Epidermal melanocyte (primary cell): Measurements from ENCODE around the gene PPM1J.
"Not testable (repeated sequence)": the region's sequence is repeated elsewhere in the genome, so short reads cannot be mapped to it uniquely, and the experiment has no call there.

Experiments
- DNase-seq: peaks from one replicate; pipeline ENCODE4 v3.0.0; 2011; ENCODE audit warnings: low spot score; ENCODE audit not compliant: insufficient read length

Gene PPM1J

GRCh38 chr1:112721966-112722524 is 6.9 kb upstream of the PPM1J start:
- no peak for DNase-seq

DNA sequence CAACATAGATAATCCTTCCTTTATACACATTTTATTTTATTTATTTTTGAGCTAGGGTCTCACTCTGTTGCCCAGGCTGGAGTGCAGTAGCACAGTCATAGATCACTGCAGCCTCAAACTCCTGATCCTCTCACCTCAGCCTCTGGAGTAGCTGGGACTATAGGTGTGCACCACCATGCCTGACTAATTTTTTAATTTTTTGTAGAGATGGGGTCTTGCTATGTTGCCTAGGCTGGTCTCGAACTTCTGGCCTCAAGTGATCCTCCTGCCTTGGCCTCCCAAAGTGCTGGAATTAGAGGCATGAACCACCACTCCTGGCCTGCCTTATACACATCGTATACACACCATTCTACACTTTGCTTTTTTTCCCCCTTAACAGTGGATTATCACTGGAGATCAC is 6.2 kb upstream of the PPM1J start:
- DNase-seq: not testable (repeated sequence)

- DNase-seq: no peak
Observed at GRCh38 chr1:112720800-112721199, 5.7 kb upstream of the PPM1J start.

- DNase-seq: no peak
Observed at GRCh38 chr1:112719706-112720105, 4.6 kb upstream of the PPM1J start.

- DNase-seq: peak; percentile 76
Observed at GRCh38 chr1:112718691-112719418, 3.7 kb upstream of the PPM1J start.

DNA sequence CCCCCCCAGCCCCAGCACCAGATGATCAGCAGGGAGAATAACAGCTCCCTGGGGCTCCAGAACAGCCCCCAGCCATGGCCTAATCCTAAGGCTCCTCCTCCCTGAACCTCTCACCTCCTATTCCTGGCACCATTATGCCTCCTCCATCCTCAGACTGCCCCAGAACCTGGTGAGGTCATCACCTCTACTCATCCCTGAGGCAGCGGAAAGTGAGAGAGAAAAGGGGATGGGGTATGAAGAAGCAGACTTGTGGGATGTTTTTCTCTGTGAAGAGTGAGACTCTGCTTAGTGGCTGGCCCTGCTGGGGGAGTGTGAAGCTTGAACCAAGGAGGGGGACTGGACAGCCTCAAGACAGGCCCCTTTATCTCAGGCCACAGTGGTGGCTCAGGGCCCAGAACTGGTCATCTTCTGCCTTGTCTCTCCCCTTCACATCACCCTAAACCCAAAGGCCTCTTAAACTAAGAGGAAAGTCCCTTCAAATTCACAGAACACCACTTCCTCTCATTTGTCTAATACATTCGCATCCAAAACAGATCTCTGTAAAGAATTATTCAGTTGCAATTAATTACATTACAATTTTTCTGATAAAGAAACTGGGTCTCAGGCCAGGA is 2.2 kb upstream of the PPM1J start:
- DNase-seq: no peak

DNA sequence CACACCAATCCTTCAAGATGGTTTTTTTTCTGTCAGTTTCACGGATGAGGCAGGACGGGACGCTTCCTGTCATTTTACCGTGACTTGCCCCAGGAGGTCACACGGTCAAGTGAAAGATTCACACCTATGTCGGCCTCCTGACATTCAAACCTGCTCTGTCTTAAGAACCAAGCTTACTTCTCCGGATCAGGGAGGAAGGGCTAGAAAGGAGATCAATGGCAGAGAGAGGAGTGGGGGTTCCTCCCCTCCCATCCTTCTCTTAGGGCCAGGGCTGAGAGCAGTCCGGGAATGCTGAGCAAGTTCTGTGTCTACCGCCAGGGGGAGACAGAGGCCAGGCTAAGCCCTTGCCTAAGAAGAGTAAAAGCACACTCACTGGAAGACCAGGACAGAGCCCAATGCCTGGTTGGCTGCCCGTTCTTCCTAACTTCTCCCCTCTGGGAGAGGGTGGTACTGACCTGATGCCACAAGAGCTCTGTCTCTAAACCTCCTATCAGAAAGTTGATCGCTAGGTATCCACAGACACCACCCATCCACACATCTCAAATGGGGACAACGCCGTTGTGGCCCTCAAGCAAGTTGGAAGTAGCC is 1.1 kb upstream of the PPM1J start:
- peak; percentile 95 for DNase-seq

GRCh38 chr1:112714313-112715263 is 544 bp downstream of the PPM1J start:
- DNase-seq: no peak

GRCh38 chr1:112713466-112714312 is 1.4 kb downstream of the PPM1J start:
- no peak for DNase-seq

DNA sequence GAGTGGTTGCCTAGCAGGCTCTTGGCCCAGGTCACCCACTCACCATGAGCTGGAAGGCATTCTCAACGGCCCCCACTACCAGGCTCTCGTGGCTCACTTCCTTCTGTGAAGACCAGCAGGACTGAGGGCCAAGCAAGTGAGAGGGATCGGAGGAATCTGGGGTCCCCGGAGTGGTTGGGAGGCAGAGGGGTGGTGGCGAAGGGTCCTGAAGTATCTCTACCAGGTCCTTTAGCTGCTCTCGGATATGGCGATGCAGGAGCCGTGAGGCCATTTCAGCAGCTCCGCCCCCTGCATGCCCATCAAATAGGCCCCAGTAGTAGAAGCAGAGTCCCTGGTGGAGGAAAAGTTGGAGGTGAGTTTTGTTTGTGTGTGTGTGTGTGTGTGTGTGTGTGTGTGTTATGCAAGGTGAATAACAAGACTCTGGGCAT is 2.4 kb downstream of the PPM1J start:
- no peak for DNase-seq

DNA sequence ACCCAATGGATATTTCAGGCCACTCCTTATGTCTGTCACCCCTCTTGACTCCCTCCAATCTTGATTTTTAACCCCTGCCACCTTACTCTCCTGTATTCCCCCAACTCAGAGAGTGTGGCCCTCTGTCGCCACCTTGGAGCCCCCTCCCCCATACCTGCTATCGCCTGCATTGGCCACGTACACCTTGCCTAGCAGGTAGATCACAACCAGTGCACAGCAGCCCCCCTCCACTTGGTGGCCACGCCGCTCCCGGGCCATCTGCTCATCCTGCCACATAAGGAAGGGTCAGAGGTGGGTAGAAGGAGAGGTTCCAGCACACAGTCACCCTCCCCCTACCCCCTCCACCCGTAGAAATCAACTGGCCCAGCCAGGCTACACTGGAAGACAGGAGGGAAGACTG is 2.9 kb downstream of the PPM1J start:
- no peak for DNase-seq

- DNase-seq: no peak
Observed at GRCh38 chr1:112711670-112712069, 3.5 kb downstream of the PPM1J start.

- no peak for DNase-seq
Observed at GRCh38 chr1:112711041-112711440, 4.1 kb downstream of the PPM1J start.

DNA sequence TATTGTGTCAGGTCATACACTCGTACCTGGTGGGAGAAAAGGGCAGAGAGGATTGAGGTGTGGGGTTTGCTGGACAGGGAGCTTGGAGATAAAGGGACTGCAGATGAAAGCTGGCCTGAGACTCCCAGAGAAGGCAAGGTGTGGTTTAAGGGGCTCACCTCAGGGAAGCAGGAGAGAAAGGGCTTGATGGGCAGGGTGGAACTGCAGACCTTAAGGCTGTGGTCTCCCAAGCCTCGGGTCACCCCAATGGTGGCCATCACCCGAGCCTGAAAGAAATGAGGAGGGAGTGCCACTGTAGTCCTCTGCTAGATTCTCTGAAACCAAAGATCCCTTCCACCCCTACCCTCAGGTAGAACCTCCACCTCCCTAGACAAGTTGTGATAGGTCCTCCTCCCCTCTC is 4.5 kb downstream of the PPM1J start:
- DNase-seq: no peak

GRCh38 chr1:112710159-112710558 is 5.0 kb downstream of the PPM1J start:
- no peak for DNase-seq

GRCh38 chr1:112708489-112708888 is 6.6 kb downstream of the PPM1J start:
- DNase-seq: no peak

DNA sequence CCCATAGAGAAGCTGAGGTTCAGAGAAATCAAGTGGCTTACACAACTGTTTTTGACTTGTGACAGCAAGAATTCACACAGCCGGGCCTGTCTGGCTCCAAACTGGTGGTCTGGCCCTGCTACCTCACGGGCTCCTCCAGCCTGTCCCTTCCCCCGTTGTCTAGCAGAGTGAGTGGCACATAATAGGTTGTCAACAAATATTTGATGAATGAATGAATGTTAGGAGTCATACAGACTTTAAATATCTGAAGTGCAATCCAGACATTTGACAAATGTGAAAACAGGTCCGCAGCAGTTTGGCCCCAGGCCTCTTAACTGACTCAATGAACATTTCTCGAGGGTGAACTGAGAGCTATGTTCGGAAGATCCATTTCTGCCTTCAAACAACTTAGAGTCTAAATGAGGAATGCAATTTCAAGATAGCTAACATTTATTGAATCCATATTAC is 7.1 kb downstream of the PPM1J start:
- no peak for DNase-seq

- DNase-seq: peak; percentile 94
Observed at GRCh38 chr1:112707221-112708001, 7.7 kb downstream of the PPM1J start.

- peak; percentile 68 for DNase-seq
Observed at GRCh38 chr1:112706505-112707220, 8.5 kb downstream of the PPM1J start, which contains the start of gene RHOC. RHOC (minus strand) TSS chr1:112707127; CDS start chr1:112703799, 3,328 bp downstream.
